A549 (cell line): ENCODE results near the gene NFIX. TPM values are rescaled to one million over a fixed set of nuclear protein-coding genes. Genes with fewer than 3 reads are reported as not detected.

ENCODE experiments used
- ATAC-seq, 2 experiments: fragments of 200-7000 bp in 1 of 2; fragments of >200 bp in 1 of 2; cut with Nextera tagmentation in 1 of 2; cut with Tn5 transposase in 1 of 2; 3 replicates each; pipeline versions ENCODE4 v1.8.0 to v1.9.1; 2018 to 2020; ENCODE audit warnings: mild to moderate bottlenecking in 1 of 2, moderate library complexity in 1 of 2
- CTCF ChIA-PET: fragments of 300-600 bp; sonication (Branson Sonifier 250); formaldehyde crosslinking; extraction: SDS; loops from one replicate; lab custom pipeline; 2021; ENCODE audit warnings: antibody characterized with exemption, inconsistent platforms; lab: Yijun Ruan, JAX
- POLR2A ChIA-PET: fragments of 350-600 bp; formaldehyde crosslinking; extraction: SDS; loops from one replicate; lab custom pipeline; 2021; ENCODE audit warnings: antibody characterized with exemption, inconsistent platforms; lab: Yijun Ruan, JAX
- DNase-seq, 2 experiments: peaks; one replicate each; pipeline versions ENCODE4 v3.0.0 to v3.0.0-alpha.2; 2011 to 2016; ENCODE audit warnings: low read depth in 1 of 2, low spot score in 1 of 2
- FAIRE-seq: peaks from 2 replicates; lab custom pipeline; 2011; peaks lifted over from hg19 to GRCh38; lab: Jason Lieb, UNC
- H3K27ac ChIP-seq, 2 experiments: fragments of >200 bp; sonication (Bioruptor Twin); formaldehyde crosslinking; 3 replicates each; pipeline ENCODE4 v1.5.1; 2016 to 2017
- H3K4me1 ChIP-seq: fragments of >200 bp; sonication (Bioruptor Twin); formaldehyde crosslinking; 3 replicates; pipeline ENCODE4 v1.6.1; 2016
- H3K4me2 ChIP-seq: fragments of >200 bp; sonication (Bioruptor Twin); formaldehyde crosslinking; 3 replicates; pipeline ENCODE4 v1.6.1; 2016
- H3K4me3 ChIP-seq: fragments of >200 bp; sonication (Bioruptor Twin); formaldehyde crosslinking; 3 replicates; pipeline ENCODE4 v1.5.1; 2016
- H3K9me3 ChIP-seq: fragments of >200 bp; sonication (Bioruptor Twin); formaldehyde crosslinking; 3 replicates; pipeline ENCODE4 v1.6.1; 2016
- ATOH8 ChIP-seq: fragments of 250-450 bp; sonication (Bioruptor Pico); IDR thresholded peaks from 2 replicates; pipeline ENCODE4 v1.5.0; 2020; ENCODE audit warnings: low read depth, mild to moderate bottlenecking, moderate library complexity
- CBX8 ChIP-seq: fragments of 200-600 bp; sonication (generic); IDR thresholded peaks from 2 replicates; pipeline ENCODE4 v1.6.1; 2016
- CHD2 ChIP-seq: fragments of 150-350 bp; IDR thresholded peaks from 2 replicates; pipeline ENCODE4 v1.6.1; 2014; ENCODE audit warnings: low read length; ENCODE audit not compliant: partially characterized antibody
- EHF ChIP-seq: fragments of 250-450 bp; sonication (Bioruptor Pico); IDR thresholded peaks from 2 replicates; pipeline ENCODE4 v1.5.0; 2020; ENCODE audit warnings: mild to moderate bottlenecking
- HES2 ChIP-seq: fragments of >200 bp; sonication (Bioruptor Twin); formaldehyde crosslinking; IDR thresholded peaks from 2 replicates; pipeline ENCODE4 v1.6.1; 2016
- HEYL ChIP-seq: fragments of 250-450 bp; sonication (Bioruptor Pico); IDR thresholded peaks from 2 replicates; pipeline ENCODE4 v1.8.0; 2021; ENCODE audit warnings: mild to moderate bottlenecking, moderate library complexity
- JUNB ChIP-seq: fragments of >200 bp; sonication (Bioruptor Twin); formaldehyde crosslinking; IDR thresholded peaks from 2 replicates; pipeline ENCODE4 v1.6.1; 2016
- KDM5A ChIP-seq: fragments of 200-600 bp; sonication (generic); IDR thresholded peaks from 2 replicates; pipeline ENCODE4 v1.6.1; 2016; ENCODE audit warnings: antibody characterized with exemption, mild to moderate bottlenecking
- MAFK ChIP-seq: fragments of 450-650 bp; IDR thresholded peaks from 2 replicates; pipeline ENCODE4 v1.6.1; 2014; ENCODE audit not compliant: partially characterized antibody
- MAX ChIP-seq: IDR thresholded peaks from 2 replicates; pipeline ENCODE4 v1.6.1; 2012
- MYC ChIP-seq: IDR thresholded peaks from 2 replicates; pipeline ENCODE4 v1.6.1; 2012; ENCODE audit warnings: mild to moderate bottlenecking, inconsistent platforms, low read length, improper control_type of control experiment, borderline replicate concordance
- NR3C1 ChIP-seq: fragments of >200 bp; sonication (Bioruptor Twin); formaldehyde crosslinking; IDR thresholded peaks from 3 replicates; pipeline ENCODE4 v1.6.1; 2017
- RCOR1 ChIP-seq: fragments of 150-350 bp; IDR thresholded peaks from 2 replicates; pipeline ENCODE4 v1.6.1; 2014; ENCODE audit warnings: antibody characterized with exemption, low read length, low read depth
- TFCP2L1 ChIP-seq: fragments of 250-450 bp; sonication (Bioruptor Pico); IDR thresholded peaks from 2 replicates; pipeline ENCODE4 v1.5.0; 2021; ENCODE audit warnings: mild to moderate bottlenecking
- TP53 ChIP-seq: fragments of 250-450 bp; sonication (Bioruptor Pico); IDR thresholded peaks from 2 replicates; pipeline ENCODE4 v1.5.0; 2021; ENCODE audit warnings: mild to moderate bottlenecking, moderate library complexity
- ZC3H11A ChIP-seq: fragments of 450-650 bp; IDR thresholded peaks from 2 replicates; pipeline ENCODE4 v1.6.1; 2014; ENCODE audit warnings: antibody characterized with exemption, mild to moderate bottlenecking
- WGBS: methylation state at CpG from one replicate; pipeline ENCODE4 v1.1.6; 2017; ENCODE audit errors: missing lambda C conversion rate; 5-methylcytosine and 5-hydroxymethylcytosine counted together
- polyA plus RNA-seq, 4 experiments: library from polyadenylated mRNA; depleted of rRNA in 3 of 4; stranded (reverse); fragments of >200 nt; fragmentation: RNase III in 1 of 4; extraction: RNeasy Plus Mini Kit Qiagen cat#74134 plus additional on column Dnase treatment in 1 of 4; gene quantifications; 2 replicates in 3 of 4; 3 replicates in 1 of 4; pipeline ENCODE4 v1.2.3, GENCODE V29; 2011 to 2017
- TF ChIP-seq, protein P1 (sequence below): IDR thresholded peaks from 2 replicates; pipeline ENCODE4 v1.6.1; 2012
- TF ChIP-seq, protein P2 (sequence below): fragments of 450-650 bp; IDR thresholded peaks from 2 replicates; pipeline ENCODE4 v1.6.1; 2014; ENCODE audit warnings: antibody characterized with exemption
- TF ChIP-seq, protein P3 (sequence below): fragments of 250-450 bp; sonication (Bioruptor Pico); IDR thresholded peaks from 2 replicates; pipeline ENCODE4 v1.5.0; 2021; ENCODE audit warnings: mild to moderate bottlenecking, moderate library complexity, borderline replicate concordance

Gene NFIX
- polyA plus RNA-seq, 2 of the 4 experiments (the other 2 are of a cell fraction): 0.52 to 3.0 TPM

DNA sequence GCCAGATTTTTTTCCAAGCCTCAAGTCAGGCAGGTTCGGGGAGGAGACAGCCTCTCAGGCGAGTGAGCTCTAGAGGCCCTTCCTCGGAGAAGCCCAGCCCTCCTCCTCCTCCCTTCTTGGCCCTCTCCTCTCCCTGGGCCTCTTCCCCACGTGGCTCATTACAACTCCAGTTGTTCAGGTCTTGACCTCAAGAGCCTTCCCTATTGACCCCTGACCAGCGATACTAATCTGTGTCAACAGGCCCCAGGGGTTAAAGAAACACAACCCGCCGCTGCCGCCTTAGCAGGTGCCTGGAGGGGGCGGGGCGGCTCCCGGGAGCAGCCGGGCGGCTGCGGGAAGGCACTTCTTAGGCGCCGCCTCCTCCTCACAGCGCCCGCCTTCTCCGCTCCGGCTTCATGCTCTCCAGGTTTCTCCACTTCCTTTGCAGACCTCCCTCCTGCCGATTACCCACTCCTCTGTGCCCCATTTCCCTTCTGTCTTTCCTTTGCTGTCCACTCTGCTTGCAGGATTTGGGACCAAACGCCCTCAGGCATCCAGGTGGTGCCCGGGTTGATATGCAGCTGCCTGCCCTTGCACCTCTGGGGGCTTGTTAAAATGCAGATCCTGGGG, 56.4 kb downstream of the NFIX start (continued):
- TF ChIP-seq CHD2: no peak
- no peak for TF ChIP-seq TFCP2L1 (CRISPR knock-in tag)
- TF ChIP-seq, all 56 proteins: peak for 0

GRCh38 chr19:13052447-13053175, 57.3 kb downstream of the NFIX start:
- H3K4me2 ChIP-seq: no peak overlapping the region; the same call in 2 of the 3 replicates
- H3K27ac ChIP-seq: peak overlapping the region; percentile 54 to 82; a peak in 4 of 6 replicates
- ATAC-seq (peak in 1 of 2 experiments; percentile 11; a peak in 1 of 6 replicates), DNase-seq (no peak), FAIRE-seq (no peak)
- no peaks in the 10 kb centered on the region for H3K9me3 ChIP-seq
- peaks cover 36% of the 10 kb centered on the region for H3K4me1 ChIP-seq
- ChIA-PET CTCF (interaction anchor here (0.7 to 4.6 kb wide), 8 partner anchors 9 to 87 kb away, joined by 3 to 20 read pairs (median 4); no protein-coding TSS in a partner anchor), POLR2A (interaction anchor here (1.0 kb wide), 1 partner anchor 9 kb away, joined by 4 read pairs; no protein-coding TSS in a partner anchor)
- no peak for TF ChIP-seq EHF (CRISPR knock-in tag)
- TF ChIP-seq, protein P1, sequence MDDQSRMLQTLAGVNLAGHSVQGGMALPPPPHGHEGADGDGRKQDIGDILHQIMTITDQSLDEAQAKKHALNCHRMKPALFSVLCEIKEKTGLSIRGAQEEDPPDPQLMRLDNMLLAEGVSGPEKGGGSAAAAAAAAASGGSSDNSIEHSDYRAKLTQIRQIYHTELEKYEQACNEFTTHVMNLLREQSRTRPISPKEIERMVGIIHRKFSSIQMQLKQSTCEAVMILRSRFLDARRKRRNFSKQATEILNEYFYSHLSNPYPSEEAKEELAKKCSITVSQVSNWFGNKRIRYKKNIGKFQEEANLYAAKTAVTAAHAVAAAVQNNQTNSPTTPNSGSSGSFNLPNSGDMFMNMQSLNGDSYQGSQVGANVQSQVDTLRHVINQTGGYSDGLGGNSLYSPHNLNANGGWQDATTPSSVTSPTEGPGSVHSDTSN: no peak
- no peak for TF ChIP-seq ZC3H11A
- TF ChIP-seq KDM5A: no peak
- TF ChIP-seq MAFK: no peak
- no peak for TF ChIP-seq TFCP2L1 (CRISPR knock-in tag)
- TF ChIP-seq CBX8: no peak
- TF ChIP-seq CHD2: no peak
- no peak for TF ChIP-seq ATOH8 (CRISPR knock-in tag)
- no peak for TF ChIP-seq HES2
- TF ChIP-seq MYC: no peak
- TF ChIP-seq RCOR1: no peak
- TF ChIP-seq MAX: no peak
- TF ChIP-seq TP53 (CRISPR knock-in tag): no peak
- TF ChIP-seq HEYL (CRISPR knock-in tag): no peak
- TF ChIP-seq, protein P2, sequence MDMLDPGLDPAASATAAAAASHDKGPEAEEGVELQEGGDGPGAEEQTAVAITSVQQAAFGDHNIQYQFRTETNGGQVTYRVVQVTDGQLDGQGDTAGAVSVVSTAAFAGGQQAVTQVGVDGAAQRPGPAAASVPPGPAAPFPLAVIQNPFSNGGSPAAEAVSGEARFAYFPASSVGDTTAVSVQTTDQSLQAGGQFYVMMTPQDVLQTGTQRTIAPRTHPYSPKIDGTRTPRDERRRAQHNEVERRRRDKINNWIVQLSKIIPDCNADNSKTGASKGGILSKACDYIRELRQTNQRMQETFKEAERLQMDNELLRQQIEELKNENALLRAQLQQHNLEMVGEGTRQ: no peak
- TF ChIP-seq, protein P3, sequence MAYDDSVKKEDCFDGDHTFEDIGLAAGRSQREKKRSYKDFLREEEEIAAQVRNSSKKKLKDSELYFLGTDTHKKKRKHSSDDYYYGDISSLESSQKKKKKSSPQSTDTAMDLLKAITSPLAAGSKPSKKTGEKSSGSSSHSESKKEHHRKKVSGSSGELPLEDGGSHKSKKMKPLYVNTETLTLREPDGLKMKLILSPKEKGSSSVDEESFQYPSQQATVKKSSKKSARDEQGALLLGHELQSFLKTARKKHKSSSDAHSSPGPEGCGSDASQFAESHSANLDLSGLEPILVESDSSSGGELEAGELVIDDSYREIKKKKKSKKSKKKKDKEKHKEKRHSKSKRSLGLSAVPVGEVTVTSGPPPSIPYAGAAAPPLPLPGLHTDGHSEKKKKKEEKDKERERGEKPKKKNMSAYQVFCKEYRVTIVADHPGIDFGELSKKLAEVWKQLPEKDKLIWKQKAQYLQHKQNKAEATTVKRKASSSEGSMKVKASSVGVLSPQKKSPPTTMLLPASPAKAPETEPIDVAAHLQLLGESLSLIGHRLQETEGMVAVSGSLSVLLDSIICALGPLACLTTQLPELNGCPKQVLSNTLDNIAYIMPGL: no peak
- TF ChIP-seq JUNB: no peak
- TF ChIP-seq NR3C1: no peak
- 81% methylated on average over 11 of the region's 12 CpGs for WGBS
- H3K4me3 ChIP-seq: no peak overlapping the region
